HepG2 (cell line): Measurements from ENCODE around the gene IARS2. TPM values are rescaled to one million over a fixed set of nuclear protein-coding genes. Genes with fewer than 3 reads are reported as not detected.

Experiments used
- ATAC-seq: fragments of 200-7000 bp; cut with Tn5 transposase; 3 replicates; pipeline ENCODE4 v1.9.1; 2020; ENCODE audit warnings: mild to moderate bottlenecking, moderate library complexity
- BruUV-seq: library from RNA; stranded (reverse); fragments of 400-500 nt; replicated peaks from 2 replicates; lab custom pipeline; 2021; lab: Mats Ljungman, UMichigan
- CTCF ChIA-PET: fragments of 300-600 bp; formaldehyde crosslinking; extraction: SDS; loops from one replicate; lab custom pipeline; 2021; ENCODE audit warnings: low total read pairs, inconsistent platforms, low intra/inter-chr PET ratio; lab: Yijun Ruan, JAX
- POLR2A ChIA-PET: fragments of 350-600 bp; sonication (Branson Sonifier 250); formaldehyde crosslinking; loops from one replicate; lab custom pipeline; 2020; ENCODE audit warnings: antibody characterized with exemption, inconsistent platforms; lab: Yijun Ruan, JAX
- DNase-seq: peaks from one replicate; pipeline ENCODE4 v3.0.0-alpha.2; 2015; ENCODE audit warnings: low spot score
- FAIRE-seq: peaks from 3 replicates; lab custom pipeline; 2011; peaks lifted over from hg19 to GRCh38; lab: Jason Lieb, UNC
- H2AFZ ChIP-seq: one replicate; pipeline ENCODE4 v1.6.1; 2011; ENCODE audit warnings: low read length, inconsistent platforms
- H3K27ac ChIP-seq: fragments of 300-600 bp; 3 replicates; pipeline ENCODE4 v1.8.0; 2011; ENCODE audit warnings: mixed run types, mild to moderate bottlenecking, mixed read lengths, low read length, inconsistent platforms; ENCODE audit not compliant: insufficient read depth; ENCODE audit errors: extremely low read length
- H3K27me3 ChIP-seq, 2 experiments: fragments of 200-600 bp in 1 of 2; 2 replicates in 1 of 2; 3 replicates in 1 of 2; pipeline versions ENCODE4 v1.6.0 to v1.8.0; 2011; ENCODE audit warnings: low read length in 2 of 2, mild to moderate bottlenecking in 2 of 2, moderate library complexity in 2 of 2, inconsistent platforms in 1 of 2; ENCODE audit not compliant: insufficient read depth in 2 of 2, control insufficient read depth in 1 of 2
- H3K36me3 ChIP-seq, 2 experiments: fragments of 200-600 bp in 1 of 2; replicated peaks in 1 of 2; 2 replicates in 1 of 2; 3 replicates in 1 of 2; pipeline versions ENCODE4 v1.5.1 to v1.8.0; 2011; ENCODE audit warnings: low read length in 2 of 2, inconsistent platforms in 1 of 2; ENCODE audit not compliant: insufficient read depth in 2 of 2, control insufficient read depth in 1 of 2
- H3K4me1 ChIP-seq: 2 replicates; pipeline ENCODE4 v1.5.1; 2012; ENCODE audit warnings: low read length, inconsistent platforms; ENCODE audit not compliant: insufficient read depth
- H3K4me2 ChIP-seq: 2 replicates; pipeline ENCODE4 v1.6.0; 2011; ENCODE audit warnings: low read depth, low read length, inconsistent platforms
- H3K4me3 ChIP-seq, 3 experiments: fragments of 200-600 bp in 1 of 3; sonication (generic), shearing (Covaris generic) in 1 of 3; replicated peaks in 1 of 3; 2 replicates each; pipeline ENCODE4 v1.5.1; 2011 to 2016; ENCODE audit warnings: low read length in 3 of 3, inconsistent platforms in 2 of 3, low read depth in 2 of 3, mild to moderate bottlenecking in 2 of 3, control low read depth in 1 of 3, mixed read lengths in 1 of 3; ENCODE audit not compliant: insufficient read depth in 1 of 3
- H3K79me2 ChIP-seq: one replicate; pipeline ENCODE4 v1.6.1; 2011; ENCODE audit warnings: low read length, inconsistent platforms; ENCODE audit not compliant: insufficient read depth
- H3K9ac ChIP-seq: 2 replicates; pipeline ENCODE4 v1.6.0; 2011; ENCODE audit warnings: mild to moderate bottlenecking, low read depth, low read length, inconsistent platforms; ENCODE audit not compliant: insufficient read depth
- H3K9me3 ChIP-seq: 2 replicates; pipeline ENCODE4 v1.5.1; 2012; ENCODE audit warnings: mild to moderate bottlenecking, low read length
- H4K20me1 ChIP-seq: 2 replicates; pipeline ENCODE4 v1.6.0; 2011; ENCODE audit warnings: inconsistent platforms, mild to moderate bottlenecking, low read length, moderate library complexity; ENCODE audit not compliant: insufficient read depth
- E2F5 ChIP-seq: sonication (generic); formaldehyde crosslinking; conservative IDR thresholded peaks from 2 replicates; pipeline ENCODE4 v1.4.0; 2020; ENCODE audit warnings: missing genetic modification reagents
- MIXL1 ChIP-seq: IDR thresholded peaks from 2 replicates; pipeline ENCODE4 v1.6.1; 2016
- NFATC3 ChIP-seq: sonication (generic); formaldehyde crosslinking; IDR thresholded peaks from 2 replicates; pipeline ENCODE4 v1.5.1; 2020; ENCODE audit warnings: mild to moderate bottlenecking, missing genetic modification reagents
- SP4 ChIP-seq: sonication (generic); formaldehyde crosslinking; IDR thresholded peaks from 2 replicates; pipeline ENCODE4 v1.8.1; 2023; ENCODE audit warnings: mild to moderate bottlenecking, missing genetic modification reagents
- ZFP36L1 ChIP-seq: sonication (generic); formaldehyde crosslinking; IDR thresholded peaks from 2 replicates; pipeline ENCODE4 v1.8.0; 2022; ENCODE audit warnings: mild to moderate bottlenecking, missing genetic modification reagents, moderate library complexity
- ZNF143 ChIP-seq: sonication (generic); formaldehyde crosslinking; IDR thresholded peaks from 2 replicates; pipeline ENCODE4 v1.4.0; 2020; ENCODE audit warnings: missing genetic modification reagents
- ZNF235 ChIP-seq: sonication (generic); formaldehyde crosslinking; IDR thresholded peaks from 2 replicates; pipeline ENCODE4 v1.8.1; 2023; ENCODE audit warnings: mild to moderate bottlenecking, missing genetic modification reagents, borderline replicate concordance
- ZNF709 ChIP-seq: sonication (generic); formaldehyde crosslinking; IDR thresholded peaks from 2 replicates; pipeline ENCODE4 v1.5.0; 2020; ENCODE audit warnings: mild to moderate bottlenecking, missing genetic modification reagents
- ZSCAN30 ChIP-seq: sonication (generic); formaldehyde crosslinking; IDR thresholded peaks from 2 replicates; pipeline ENCODE4 v1.5.0; 2020; ENCODE audit warnings: mild to moderate bottlenecking, missing genetic modification reagents
- WGBS: methylation state at CpG from one replicate; pipeline ENCODE4 v1.1.6; 2017; ENCODE audit warnings: low lambda C conversion rate; 5-methylcytosine and 5-hydroxymethylcytosine counted together
- in situ Hi-C: cut with HindIII; loops from 2 replicates; pipeline ENCODE4 v1.10.0; 2017; ENCODE audit warnings: low pct_unique_long_range_greater_than_20kb; ENCODE audit not compliant: extremely low pct_ligation_motif_present
- intact Hi-C: fragments of 100-400 bp; cut with micrococcal nuclease; formaldehyde crosslinking; loops from one replicate; pipeline ENCODE4 v1.10.0; 2022; ENCODE audit not compliant: unreplicated experiment
- polyA plus RNA-seq, 8 experiments: library from polyadenylated mRNA; depleted of rRNA in 3 of 8; stranded (reverse) in 7 of 8; unstranded in 1 of 8; fragments of >200 nt; fragmentation: Illumina TruSeq in 4 of 8; extraction: Trizol in 4 of 8; gene quantifications; 2 replicates each; pipeline versions ENCODE4 v1.2.1 to v1.2.3, GENCODE V29; 2011 to 2016; ENCODE audit warnings: low read depth in 4 of 8, missing spikeins in 1 of 8, mixed read lengths in 1 of 8; ENCODE audit not compliant: insufficient read depth in 1 of 8
- total RNA-seq, 5 experiments: library from RNA; depleted of rRNA; stranded (reverse); fragments of >200 nt; fragmentation: Illumina TruSeq; extraction: Trizol; gene quantifications; 2 replicates each; pipeline ENCODE4 v1.2.3, GENCODE V29; 2016; ENCODE audit warnings: low read depth in 1 of 5
- TF ChIP-seq, protein P1 (sequence below): sonication (generic); formaldehyde crosslinking; IDR thresholded peaks from 2 replicates; pipeline ENCODE4 v1.4.0; 2020; ENCODE audit warnings: missing genetic modification reagents, borderline replicate concordance
- TF ChIP-seq, protein P2 (sequence below): sonication (generic); formaldehyde crosslinking; IDR thresholded peaks from 2 replicates; pipeline ENCODE4 v1.5.0; 2020; ENCODE audit warnings: missing genetic modification reagents, mild to moderate bottlenecking, borderline replicate concordance
- TF ChIP-seq, protein P3 (sequence below): sonication (generic); formaldehyde crosslinking; IDR thresholded peaks from 2 replicates; pipeline ENCODE4 v1.4.0; 2020; ENCODE audit warnings: low read depth, mild to moderate bottlenecking, missing genetic modification reagents

Gene IARS2
- total and polyA plus RNA-seq, 2 of the 13 experiments (the other 11 are each of a cell fraction or from before 2014, with no cell fraction given), result 28.6 to 122 TPM

GRCh38 chr1:220184506-220184905 lies 90.6 kb downstream of the IARS2 start:
- FAIRE-seq (no peak), DNase-seq (no peak), ATAC-seq (no peak)
- no peaks in the 10 kb centered on the region for H3K79me2 ChIP-seq
- H2AFZ ChIP-seq, result no peak overlapping the region
- no peak overlapping the region for H3K27ac ChIP-seq
- no peaks in the 10 kb centered on the region for H3K4me1 ChIP-seq
- peaks cover 6 to 33% of the 10 kb centered on the region in 2 experiments; a peak in 4 of 5 replicates for H3K36me3 ChIP-seq
- H3K9me3 ChIP-seq, result no peaks in the 10 kb centered on the region
- intact Hi-C loops (no loop called here), in situ Hi-C loops (no loop called here)
- H4K20me1 ChIP-seq, result no peaks in the 10 kb centered on the region
- BruUV-seq, result no TSS peak
- CTCF ChIA-PET, result no interaction called here
- no peak overlapping the region for H3K9ac ChIP-seq
- TF ChIP-seq SP4 (no peak), NFATC3 (CRISPR knock-in tag) (no peak), ZSCAN30 (CRISPR knock-in tag) (no peak), ZFP36L1 (no peak), ZNF235 (CRISPR knock-in tag) (no peak), ZNF143 (CRISPR knock-in tag) (no peak), E2F5 (CRISPR knock-in tag) (no peak), ZNF709 (no peak), MIXL1 (CRISPR knock-in tag) (no peak)
- TF ChIP-seq, protein P1, sequence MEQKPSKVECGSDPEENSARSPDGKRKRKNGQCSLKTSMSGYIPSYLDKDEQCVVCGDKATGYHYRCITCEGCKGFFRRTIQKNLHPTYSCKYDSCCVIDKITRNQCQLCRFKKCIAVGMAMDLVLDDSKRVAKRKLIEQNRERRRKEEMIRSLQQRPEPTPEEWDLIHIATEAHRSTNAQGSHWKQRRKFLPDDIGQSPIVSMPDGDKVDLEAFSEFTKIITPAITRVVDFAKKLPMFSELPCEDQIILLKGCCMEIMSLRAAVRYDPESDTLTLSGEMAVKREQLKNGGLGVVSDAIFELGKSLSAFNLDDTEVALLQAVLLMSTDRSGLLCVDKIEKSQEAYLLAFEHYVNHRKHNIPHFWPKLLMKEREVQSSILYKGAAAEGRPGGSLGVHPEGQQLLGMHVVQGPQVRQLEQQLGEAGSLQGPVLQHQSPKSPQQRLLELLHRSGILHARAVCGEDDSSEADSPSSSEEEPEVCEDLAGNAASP (CRISPR knock-in tag), result no peak
- TF ChIP-seq, protein P2, sequence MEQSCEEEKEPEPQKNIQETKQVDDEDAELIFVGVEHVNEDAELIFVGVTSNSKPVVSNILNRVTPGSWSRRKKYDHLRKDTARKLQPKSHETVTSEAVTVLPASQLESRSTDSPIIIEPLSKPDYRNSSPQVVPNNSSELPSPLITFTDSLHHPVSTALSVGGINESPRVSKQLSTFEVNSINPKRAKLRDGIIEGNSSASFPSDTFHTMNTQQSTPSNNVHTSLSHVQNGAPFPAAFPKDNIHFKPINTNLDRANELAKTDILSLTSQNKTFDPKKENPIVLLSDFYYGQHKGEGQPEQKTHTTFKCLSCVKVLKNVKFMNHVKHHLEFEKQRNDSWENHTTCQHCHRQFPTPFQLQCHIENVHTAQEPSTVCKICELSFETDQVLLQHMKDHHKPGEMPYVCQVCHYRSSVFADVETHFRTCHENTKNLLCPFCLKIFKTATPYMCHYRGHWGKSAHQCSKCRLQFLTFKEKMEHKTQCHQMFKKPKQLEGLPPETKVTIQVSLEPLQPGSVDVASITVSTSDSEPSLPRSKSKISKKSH (CRISPR knock-in tag), result no peak
- TF ChIP-seq, protein P3, sequence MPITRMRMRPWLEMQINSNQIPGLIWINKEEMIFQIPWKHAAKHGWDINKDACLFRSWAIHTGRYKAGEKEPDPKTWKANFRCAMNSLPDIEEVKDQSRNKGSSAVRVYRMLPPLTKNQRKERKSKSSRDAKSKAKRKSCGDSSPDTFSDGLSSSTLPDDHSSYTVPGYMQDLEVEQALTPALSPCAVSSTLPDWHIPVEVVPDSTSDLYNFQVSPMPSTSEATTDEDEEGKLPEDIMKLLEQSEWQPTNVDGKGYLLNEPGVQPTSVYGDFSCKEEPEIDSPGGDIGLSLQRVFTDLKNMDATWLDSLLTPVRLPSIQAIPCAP (CRISPR knock-in tag), result no peak
- 100% methylated on average over 1 of the region's 1 CpG for WGBS
- no peak overlapping the region for H3K4me2 ChIP-seq
- POLR2A ChIA-PET, result no interaction called here
- H3K4me3 ChIP-seq, result no peak overlapping the region
- no peaks in the 10 kb centered on the region; a peak in 1 of 5 replicates for H3K27me3 ChIP-seq
